ENCODE results near the gene OR1S1. TPM values are rescaled to one million over a fixed set of nuclear protein-coding genes. Genes with fewer than 3 reads are reported as not detected.

The OR1S1 gene
- total and polyA plus RNA-seq, 12 donors, result not detected

- H3K4me1 ChIP-seq, result no peaks in the 10 kb centered on the region
- H3K27ac ChIP-seq, result no peak within 1 kb of the TSS
- TF ChIP-seq CTCF (IDR thresholded peaks at IDR 0.05), result no peak
- no peaks in the 10 kb centered on the region for H3K36me3 ChIP-seq
- no peaks in the 10 kb centered on the region for H3K9me3 ChIP-seq
- intact Hi-C loops (cut with DNase I), result no loop called here
- DNase-seq (no peak), ATAC-seq (no peak)
- H3K27me3 ChIP-seq, result no peaks in the 10 kb centered on the region
- H3K4me3 ChIP-seq, result no peak within 1 kb of the TSS
Measured at GRCh38 chr11:58204042-58204441, 8.5 kb upstream of the OR1S1 start, which contains the start of gene OR1S2. Gene OR1S2 (minus strand): TSS chr11:58204142. CDS start chr11:58204142, 0 bp downstream.

DNA sequence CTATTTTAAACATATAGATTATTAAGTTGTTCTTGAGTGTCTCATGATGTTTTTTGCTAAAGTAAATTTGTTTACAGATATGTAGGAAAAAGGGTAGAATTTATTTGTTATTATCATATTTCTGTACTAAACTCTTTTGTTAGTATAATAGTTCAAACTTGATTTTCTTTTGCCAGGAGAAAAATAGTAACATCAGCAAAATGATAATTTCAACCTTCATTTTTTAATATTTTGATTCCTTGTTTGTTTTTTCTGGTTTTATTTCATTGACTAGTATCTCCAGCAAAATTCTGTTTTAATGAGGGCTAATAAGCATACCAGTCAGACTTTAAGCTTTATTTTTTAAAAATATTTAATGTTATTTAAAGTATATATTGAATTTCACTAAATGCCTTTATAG lies 4.0 kb downstream of the OR1S1 start:
- intact Hi-C loops (cut with DNase I), result no loop called here
- Histone ChIP-seq H3K36me3 (no peaks in the 10 kb centered on the region), H3K9me3 (no peaks in the 10 kb centered on the region), H3K27ac (no peak overlapping the region), H3K27me3 (no peaks in the 10 kb centered on the region), H3K4me3 (no peak overlapping the region), H3K4me1 (no peaks in the 10 kb centered on the region)
- TF ChIP-seq CTCF (IDR thresholded peaks at IDR 0.05), result no peak
- DNase-seq (no peak), ATAC-seq (no peak)

DNA sequence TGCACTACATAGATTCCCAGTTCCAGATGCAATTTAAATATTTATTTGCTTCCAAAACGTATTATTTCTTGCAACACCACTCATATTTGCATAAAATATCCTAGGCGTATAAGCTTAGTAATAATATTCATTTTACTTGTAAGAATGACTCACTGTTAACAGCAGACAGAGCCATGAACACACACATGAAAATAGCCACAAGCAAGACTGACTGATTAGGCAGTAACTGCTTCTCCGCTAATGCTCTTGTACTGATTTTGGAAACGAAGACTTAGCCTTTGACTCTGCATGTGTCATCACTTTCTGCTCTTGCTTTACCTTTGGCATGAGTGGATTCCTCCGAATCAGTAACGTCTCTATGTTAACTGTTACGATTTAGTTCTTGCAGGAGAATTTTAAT lies 10.2 kb downstream of the OR1S1 start:
- Histone ChIP-seq H3K27me3 (no peaks in the 10 kb centered on the region), H3K9me3 (peaks cover 0 to 3% (median 0%) of the 10 kb centered on the region in 11 donors), H3K4me3 (no peak overlapping the region), H3K27ac (no peak overlapping the region), H3K4me1 (no peaks in the 10 kb centered on the region), H3K36me3 (no peaks in the 10 kb centered on the region)
- no peak for DNase-seq
- no peak for TF ChIP-seq CTCF (IDR thresholded peaks at IDR 0.05)
- WGBS, 2 donors, result 69 to 72% methylated on average over 7 of the region's 7 CpGs
- no peak for ATAC-seq
- intact Hi-C loops (cut with DNase I), result loop anchor here in 1 of 10 donors (10.0 kb wide), 1 partner anchor 48 kb away; no protein-coding TSS in a partner anchor

GRCh38 chr11:58227956-58228615 lies 15.6 kb downstream of the OR1S1 start:
- 92 to 95% methylated on average over 32 of the region's 32 CpGs for WGBS, 2 donors
- ATAC-seq (no peak), DNase-seq (peak in 1 of 2 donors; percentile 6)
- no peaks in the 10 kb centered on the region for H3K36me3 ChIP-seq
- no peaks in the 10 kb centered on the region for H3K4me1 ChIP-seq
- no peak for TF ChIP-seq CTCF (IDR thresholded peaks at IDR 0.05)
- intact Hi-C loops (cut with DNase I), result loop anchor here in 1 of 10 donors (10.0 kb wide), 1 partner anchor 53 kb away; no protein-coding TSS in a partner anchor
- no peaks in the 10 kb centered on the region for H3K27me3 ChIP-seq
- H3K4me3 ChIP-seq, result no peak overlapping the region
- H3K27ac ChIP-seq, result no peak overlapping the region
- H3K9me3 ChIP-seq, result peaks cover 0 to 5% (median 0%) of the 10 kb centered on the region in 11 donors
